BE2C (cell line): ENCODE results near the gene ITGA7.

Experiments used
- DNase-seq: peaks from one replicate; pipeline ENCODE4 v3.0.0-alpha.2; 2020
- H3K27me3 ChIP-seq: fragments of 250-450 bp; sonication (Bioruptor Pico); 2 replicates; pipeline ENCODE4 v1.5.1; 2020; ENCODE audit warnings: mild to moderate bottlenecking
- H3K36me3 ChIP-seq: fragments of 250-450 bp; sonication (Bioruptor Pico); 2 replicates; pipeline ENCODE4 v1.5.1; 2020; ENCODE audit warnings: mild to moderate bottlenecking
- H3K4me1 ChIP-seq: fragments of 250-450 bp; sonication (Bioruptor Pico); 2 replicates; pipeline ENCODE4 v1.5.1; 2020
- H3K4me3 ChIP-seq: 2 replicates; pipeline ENCODE4 v1.5.1; 2011; ENCODE audit warnings: low read depth, low read length
- H3K9me3 ChIP-seq: fragments of 250-450 bp; sonication (Bioruptor Pico); 2 replicates; pipeline ENCODE4 v1.5.1; 2020
- TF ChIP-seq, protein P1 (sequence below): IDR thresholded peaks from 2 replicates; pipeline ENCODE4 v1.5.1; 2012; ENCODE audit warnings: mild to moderate bottlenecking, low read depth, low read length

Gene ITGA7

DNA sequence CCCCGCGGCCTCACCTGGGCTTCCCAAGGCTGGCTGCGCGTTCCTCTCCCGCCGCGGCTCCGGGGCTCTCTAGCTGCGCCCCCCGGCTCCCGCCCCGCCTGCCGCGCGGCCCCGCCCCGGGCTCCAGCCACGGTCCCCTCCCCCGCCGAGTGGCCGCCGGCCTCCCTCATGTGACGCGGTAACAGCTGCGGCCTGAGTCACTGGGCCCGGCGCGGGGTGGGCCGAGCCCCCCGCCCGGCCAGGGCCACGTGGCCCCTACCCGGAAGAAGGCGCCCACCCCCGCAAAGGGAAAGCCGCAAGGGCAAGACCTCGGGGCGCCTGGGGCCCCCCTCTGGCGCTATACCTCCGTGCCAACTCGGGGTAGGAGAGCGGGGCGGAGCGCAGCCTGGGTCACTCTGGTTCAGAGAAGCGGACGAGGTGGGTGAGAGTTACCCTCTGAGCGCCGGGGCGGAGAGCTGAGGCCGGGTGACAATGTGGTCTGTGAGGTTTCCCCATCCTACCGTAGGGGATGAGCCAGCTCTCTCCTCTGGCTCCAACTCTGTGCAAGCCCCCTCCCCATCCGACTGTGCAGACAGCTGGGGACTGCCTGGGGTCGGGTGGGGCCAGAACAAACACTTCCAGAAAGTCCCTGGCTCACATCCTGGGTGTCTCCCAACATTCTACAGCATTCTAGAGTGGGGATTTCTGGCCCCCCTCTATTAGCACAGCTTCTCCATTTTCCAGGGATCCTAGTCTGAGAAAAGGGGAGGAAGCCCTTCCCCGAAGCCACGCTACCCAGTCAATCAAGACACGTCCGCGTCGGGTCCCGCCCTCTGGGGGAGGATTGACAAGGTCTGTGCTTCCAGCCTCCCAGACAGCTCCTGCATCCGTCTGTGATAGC is 21.5 kb upstream of the ITGA7 start, which contains the start of gene CD63:
TSS of gene CD63 (minus strand) at position 71 of the 880 bp plus-strand sequence. CDS start 668 bp downstream, outside the sequence.
- H3K36me3 ChIP-seq, result peaks cover 13% of the 10 kb centered on the region
- no peaks in the 10 kb centered on the region for H3K27me3 ChIP-seq
- peak; percentile 94 for DNase-seq
- TF ChIP-seq, protein P1, sequence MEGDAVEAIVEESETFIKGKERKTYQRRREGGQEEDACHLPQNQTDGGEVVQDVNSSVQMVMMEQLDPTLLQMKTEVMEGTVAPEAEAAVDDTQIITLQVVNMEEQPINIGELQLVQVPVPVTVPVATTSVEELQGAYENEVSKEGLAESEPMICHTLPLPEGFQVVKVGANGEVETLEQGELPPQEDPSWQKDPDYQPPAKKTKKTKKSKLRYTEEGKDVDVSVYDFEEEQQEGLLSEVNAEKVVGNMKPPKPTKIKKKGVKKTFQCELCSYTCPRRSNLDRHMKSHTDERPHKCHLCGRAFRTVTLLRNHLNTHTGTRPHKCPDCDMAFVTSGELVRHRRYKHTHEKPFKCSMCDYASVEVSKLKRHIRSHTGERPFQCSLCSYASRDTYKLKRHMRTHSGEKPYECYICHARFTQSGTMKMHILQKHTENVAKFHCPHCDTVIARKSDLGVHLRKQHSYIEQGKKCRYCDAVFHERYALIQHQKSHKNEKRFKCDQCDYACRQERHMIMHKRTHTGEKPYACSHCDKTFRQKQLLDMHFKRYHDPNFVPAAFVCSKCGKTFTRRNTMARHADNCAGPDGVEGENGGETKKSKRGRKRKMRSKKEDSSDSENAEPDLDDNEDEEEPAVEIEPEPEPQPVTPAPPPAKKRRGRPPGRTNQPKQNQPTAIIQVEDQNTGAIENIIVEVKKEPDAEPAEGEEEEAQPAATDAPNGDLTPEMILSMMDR, result no peak
- peak within 1 kb of the TSS; percentile 61 for H3K4me3 ChIP-seq
- H3K4me1 ChIP-seq, result no peaks in the 10 kb centered on the region; the same call in 1 of the 2 replicates
- no peaks in the 10 kb centered on the region for H3K9me3 ChIP-seq

DNA sequence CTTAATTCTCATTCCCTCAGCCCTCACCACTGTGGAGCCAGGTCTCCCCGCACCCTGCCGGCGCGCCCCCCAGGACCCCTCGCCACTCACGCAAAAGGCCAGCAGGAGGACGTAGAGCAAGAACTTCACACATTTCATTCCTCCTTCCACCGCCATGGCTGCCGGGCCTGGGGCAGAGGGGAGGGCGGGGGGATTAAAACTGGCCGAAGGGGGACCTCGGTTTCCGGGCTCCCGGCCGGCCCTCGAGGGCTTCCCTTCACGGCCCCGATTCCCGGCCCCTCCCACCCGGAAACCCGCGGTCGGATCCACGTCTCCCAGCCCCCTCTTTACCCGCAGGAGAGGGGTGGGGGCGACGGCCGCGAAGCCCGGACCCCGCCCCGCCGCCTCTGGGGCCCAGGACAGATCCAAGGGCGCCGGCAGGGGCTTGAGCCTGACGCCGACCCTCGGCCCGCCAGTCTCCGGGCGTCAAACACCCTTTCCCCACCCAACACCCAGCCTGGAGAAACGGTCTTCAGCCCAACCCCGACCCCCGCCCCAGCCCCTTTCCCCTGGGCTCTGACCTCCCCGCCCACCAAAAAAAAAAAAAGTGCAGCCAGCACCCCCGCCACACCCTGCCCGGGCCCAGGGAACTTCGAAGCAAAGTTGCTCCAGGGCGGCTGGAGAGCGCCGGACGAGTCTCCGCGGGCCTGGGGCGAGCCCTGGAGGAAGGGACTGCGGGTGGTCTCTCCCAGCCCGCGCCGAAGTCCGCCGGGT is 20.7 kb upstream of the ITGA7 start:
- Histone ChIP-seq H3K27me3 (no peaks in the 10 kb centered on the region), H3K4me3 (peak overlapping the region; percentile 61), H3K36me3 (peaks cover 18% of the 10 kb centered on the region), H3K9me3 (no peaks in the 10 kb centered on the region), H3K4me1 (no peaks in the 10 kb centered on the region; the same call in 1 of the 2 replicates)
- peak; percentile 61 for DNase-seq
- TF ChIP-seq, protein P1, result no peak

DNA sequence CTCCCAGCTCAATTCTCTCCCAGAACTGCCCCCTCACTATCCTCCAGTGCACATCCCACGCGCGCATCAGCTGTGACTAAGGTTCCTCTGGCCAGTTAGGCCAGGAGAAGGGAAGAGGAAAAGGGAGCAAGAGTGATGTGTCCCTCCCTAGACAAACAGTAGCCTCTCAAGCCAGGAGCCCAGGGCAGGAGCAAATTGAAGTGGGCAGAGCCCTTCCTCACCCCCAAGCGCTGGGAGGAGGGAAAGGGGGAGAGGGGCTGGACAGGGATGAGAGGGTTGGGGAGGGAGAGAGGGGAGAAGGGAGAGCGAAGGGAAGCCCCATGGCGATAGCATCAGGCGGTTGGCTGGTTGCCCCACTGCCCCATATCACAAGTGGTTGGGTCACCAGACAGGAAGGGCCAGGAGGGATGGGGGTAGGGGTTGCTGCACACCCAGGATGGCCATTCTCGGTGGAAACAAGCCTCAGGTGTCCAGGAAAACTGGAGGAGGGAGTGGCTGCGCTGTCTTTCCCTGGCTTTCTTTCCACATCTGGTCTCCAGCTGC is 20.0 kb upstream of the ITGA7 start:
- Histone ChIP-seq H3K27me3 (no peaks in the 10 kb centered on the region), H3K4me3 (peak overlapping the region; percentile 61), H3K36me3 (peaks cover 18% of the 10 kb centered on the region), H3K4me1 (no peaks in the 10 kb centered on the region; the same call in 1 of the 2 replicates), H3K9me3 (no peaks in the 10 kb centered on the region)
- TF ChIP-seq, protein P1, result no peak
- DNase-seq, result peak; percentile 46

DNA sequence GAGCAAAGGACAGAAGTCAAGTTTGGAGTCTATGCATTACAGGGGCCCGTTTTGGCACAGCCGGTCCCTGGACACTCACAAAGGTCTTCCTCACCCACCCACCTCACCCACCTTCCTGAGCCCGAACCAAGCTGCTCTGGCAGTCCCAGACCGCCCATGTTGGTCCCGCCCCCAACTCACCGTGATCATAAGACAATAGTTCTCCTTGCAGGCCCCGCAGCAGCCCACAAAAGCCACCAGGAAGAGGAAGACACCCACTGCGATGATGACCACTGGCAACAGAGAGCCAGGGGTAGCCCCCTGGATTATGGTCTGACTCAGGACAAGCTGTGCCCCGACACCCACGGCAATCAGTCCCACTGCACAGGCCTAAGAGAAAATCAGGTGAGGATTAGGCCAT is 19.3 kb upstream of the ITGA7 start:
- Histone ChIP-seq H3K4me3 (peak overlapping the region; percentile 61), H3K9me3 (no peaks in the 10 kb centered on the region), H3K4me1 (no peaks in the 10 kb centered on the region; the same call in 1 of the 2 replicates), H3K36me3 (peaks cover 18% of the 10 kb centered on the region), H3K27me3 (no peaks in the 10 kb centered on the region)
- no peak for DNase-seq
- TF ChIP-seq, protein P1, result no peak

DNA sequence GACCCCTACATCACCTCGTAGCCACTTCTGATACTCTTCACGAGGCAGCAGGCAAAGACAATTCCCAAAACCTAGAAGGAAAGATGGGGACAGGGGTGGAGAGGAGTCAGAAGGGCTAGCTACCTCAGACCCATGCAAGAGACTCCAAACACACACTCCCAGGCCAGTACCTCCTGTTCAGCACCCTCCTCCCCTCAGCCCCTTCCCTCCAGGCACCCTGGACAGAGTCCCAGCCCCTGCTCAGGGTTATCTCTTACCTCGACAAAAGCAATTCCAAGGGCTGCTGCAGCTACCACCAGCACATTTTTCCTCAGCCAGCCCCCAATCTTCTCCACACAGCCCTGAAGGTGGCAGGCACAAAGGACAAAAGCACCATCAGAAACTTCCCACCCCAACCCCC is 17.9 kb upstream of the ITGA7 start:
- TF ChIP-seq, protein P1, result no peak
- DNase-seq, result no peak
- H3K4me1 ChIP-seq, result no peaks in the 10 kb centered on the region; the same call in 1 of the 2 replicates
- H3K9me3 ChIP-seq, result no peaks in the 10 kb centered on the region
- H3K27me3 ChIP-seq, result no peaks in the 10 kb centered on the region
- H3K36me3 ChIP-seq, result peaks cover 18% of the 10 kb centered on the region
- no peak overlapping the region for H3K4me3 ChIP-seq
